Femur (tissue), 1 donor: ENCODE data around the gene OSBP.
A peak's percentile ranks its signal among the peaks of the same experiment; 100 is the strongest.

ENCODE experiments used
- DNase-seq: peaks from one replicate; pipeline ENCODE4 v3.0.0-alpha.2; 2017

OSBP gene

DNA sequence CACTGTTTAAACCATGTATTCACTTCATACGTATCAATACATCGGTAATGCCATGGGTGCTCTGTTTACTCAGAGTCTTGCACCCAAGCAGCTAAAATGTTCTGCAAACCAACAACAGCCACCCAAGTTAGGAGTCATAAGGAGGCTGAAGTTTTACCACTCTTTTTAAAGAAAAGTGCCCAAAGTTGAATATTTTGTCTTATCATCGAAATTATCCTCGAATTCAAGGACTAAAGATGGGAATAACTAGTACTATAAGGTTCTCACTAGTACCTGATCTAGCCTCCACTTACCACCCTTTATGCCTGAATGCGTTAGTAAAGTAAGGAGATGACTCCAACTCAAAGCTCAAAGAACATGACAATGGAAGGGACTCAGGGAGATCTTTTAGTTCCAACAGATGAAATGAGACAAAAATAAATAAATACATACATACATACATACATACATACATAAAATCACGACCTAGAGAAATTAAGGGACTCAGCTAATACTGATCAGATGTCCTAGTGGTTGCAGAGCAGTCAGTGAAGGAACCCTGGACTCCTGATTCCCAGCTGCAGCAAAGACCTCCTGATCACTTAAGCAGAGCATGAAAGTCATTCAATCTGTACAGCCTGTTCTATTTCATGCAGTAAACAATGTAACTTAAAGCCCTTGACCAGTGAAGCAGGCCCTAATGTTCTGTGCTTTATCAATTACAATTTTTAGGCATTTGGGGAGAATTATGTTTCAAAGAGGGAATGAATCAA, 7.7 kb downstream of the OSBP start:
- no peak for DNase-seq

DNA sequence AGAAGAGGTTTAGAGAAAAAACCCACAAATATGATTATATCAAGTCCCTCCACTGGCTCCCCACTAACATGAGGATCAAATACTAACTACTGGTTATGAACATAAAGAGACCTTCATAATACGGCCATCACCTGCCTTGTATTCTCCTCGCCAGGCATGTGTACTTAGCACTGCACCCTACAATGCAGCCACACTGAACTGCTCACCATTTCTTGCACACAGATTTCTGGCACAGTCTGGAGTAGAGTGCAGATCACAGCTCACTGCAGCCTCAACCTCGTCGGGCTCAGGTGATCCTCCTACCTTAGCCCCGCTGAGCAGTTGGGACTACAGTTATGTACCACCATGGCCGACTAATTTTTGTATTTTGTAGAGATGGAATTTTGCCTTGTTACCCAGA, 13.1 kb downstream of the OSBP start:
- DNase-seq: no peak

GRCh38 chr11:59601788-59602187, 13.8 kb downstream of the OSBP start:
- DNase-seq: no peak

GRCh38 chr11:59600636-59601035, 14.9 kb downstream of the OSBP start:
- no peak for DNase-seq

GRCh38 chr11:59600234-59600633, 15.3 kb downstream of the OSBP start:
- no peak for DNase-seq

GRCh38 chr11:59598961-59599360, 16.6 kb downstream of the OSBP start:
- no peak for DNase-seq

DNA sequence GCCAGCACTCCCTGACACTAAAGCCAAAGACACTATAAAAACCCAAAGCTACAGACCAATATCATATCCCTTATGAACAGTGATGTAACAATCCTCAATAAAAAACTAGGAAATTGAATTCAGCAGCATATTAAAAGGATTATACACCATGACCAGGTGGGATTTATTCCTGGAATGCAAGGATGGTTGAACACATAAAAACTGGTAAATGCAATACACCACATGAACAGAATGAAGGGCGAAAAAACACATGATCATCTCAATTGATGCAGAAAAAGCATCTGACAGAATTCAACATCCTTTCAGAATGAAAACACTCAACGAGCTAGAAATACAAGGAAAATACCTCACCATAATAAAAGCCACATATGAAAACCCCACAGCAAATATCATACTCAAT, 31.3 kb downstream of the OSBP start:
- no peak for DNase-seq

GRCh38 chr11:59582006-59582405, 33.6 kb downstream of the OSBP start:
- DNase-seq: no peak

DNA sequence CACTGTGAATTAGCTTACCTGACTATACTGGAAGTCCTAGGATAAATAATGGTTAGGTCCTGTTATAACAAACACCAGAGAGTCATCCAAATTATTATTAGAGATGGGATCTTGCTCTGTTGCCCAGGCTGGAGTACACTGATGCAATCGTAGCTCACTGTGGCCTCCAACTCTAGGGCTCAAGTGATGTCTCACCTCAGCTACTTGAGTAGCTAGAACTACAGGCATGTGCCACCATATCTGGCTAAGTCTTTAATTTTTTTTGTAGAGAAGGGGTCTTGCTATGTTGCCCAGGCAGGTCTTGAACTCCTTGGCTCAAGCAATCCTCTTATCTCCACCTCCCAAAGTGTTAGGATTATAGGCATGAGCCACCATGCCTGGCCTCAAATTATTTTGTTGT, 37.2 kb downstream of the OSBP start:
- DNase-seq: no peak

DNA sequence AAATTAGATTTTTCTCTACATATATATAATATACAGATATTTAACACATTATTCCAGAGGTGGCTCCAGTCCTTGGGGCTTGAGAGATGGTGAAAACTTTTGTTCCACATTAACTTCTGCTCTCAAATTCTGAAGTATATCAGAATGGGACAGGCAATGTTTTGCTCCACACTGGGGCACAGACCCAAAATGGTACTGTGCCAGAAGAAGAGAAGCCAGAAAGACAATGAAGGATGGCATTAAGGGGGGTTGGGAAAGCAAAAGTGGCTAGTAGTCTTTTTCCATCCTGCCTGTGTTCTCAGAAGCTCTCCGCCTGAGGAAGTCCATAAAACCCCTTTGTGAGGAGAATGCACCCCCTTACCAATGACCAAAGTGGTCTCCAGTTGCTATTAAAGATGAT, 40.1 kb downstream of the OSBP start:
- DNase-seq: no peak

DNA sequence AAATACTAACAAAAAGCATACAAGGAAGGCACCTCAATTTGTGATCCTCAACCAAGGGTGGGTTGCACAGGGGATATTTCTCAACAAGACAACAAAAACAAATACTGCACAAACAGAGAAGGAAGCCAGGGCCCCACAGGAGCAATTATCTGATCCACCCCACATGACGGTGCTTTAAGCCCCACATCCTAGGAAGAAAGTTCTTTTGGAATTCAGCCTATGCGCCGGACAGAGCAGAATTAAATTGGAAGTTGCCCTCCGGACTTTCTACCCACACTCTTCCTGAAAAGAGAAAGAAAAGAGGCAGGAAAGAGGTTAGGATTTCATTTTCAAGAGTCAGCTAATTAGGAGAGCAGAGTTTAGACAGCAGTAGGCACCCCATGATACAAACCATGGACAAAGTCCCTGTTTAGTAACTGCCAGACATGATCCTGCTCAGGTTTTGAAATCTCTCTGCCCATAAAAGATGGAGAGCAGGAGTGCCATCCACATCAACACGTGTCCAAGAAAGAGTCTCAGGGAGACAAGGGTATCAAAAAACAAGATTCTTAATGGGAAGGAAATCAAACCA, 40.6 kb downstream of the OSBP start:
- DNase-seq: no peak

GRCh38 chr11:59574467-59574866, 41.1 kb downstream of the OSBP start:
- DNase-seq: no peak

- DNase-seq: no peak
Observed at GRCh38 chr11:59573216-59573615, 42.4 kb downstream of the OSBP start.

DNA sequence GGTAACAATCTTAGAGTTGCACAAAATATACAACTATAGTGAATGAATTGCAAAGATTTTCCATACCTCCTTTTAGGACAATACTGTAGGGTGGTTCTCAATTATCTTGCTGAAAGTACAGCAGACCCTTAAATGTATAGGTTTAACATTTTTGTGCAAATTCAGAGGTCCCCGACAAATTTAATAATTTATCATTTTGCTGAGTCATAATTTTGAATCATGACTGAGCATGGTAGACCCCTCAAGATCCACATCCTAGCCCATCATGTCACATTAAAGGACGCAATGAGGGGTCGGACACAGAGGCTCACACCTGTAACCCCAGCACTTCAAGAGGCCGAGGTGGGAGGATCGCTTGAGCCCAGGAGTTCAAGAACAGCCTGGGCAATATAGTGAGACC, 43.5 kb downstream of the OSBP start:
- no peak for DNase-seq

- DNase-seq: no peak
Observed at GRCh38 chr11:59562292-59562691, 53.3 kb downstream of the OSBP start.

DNA sequence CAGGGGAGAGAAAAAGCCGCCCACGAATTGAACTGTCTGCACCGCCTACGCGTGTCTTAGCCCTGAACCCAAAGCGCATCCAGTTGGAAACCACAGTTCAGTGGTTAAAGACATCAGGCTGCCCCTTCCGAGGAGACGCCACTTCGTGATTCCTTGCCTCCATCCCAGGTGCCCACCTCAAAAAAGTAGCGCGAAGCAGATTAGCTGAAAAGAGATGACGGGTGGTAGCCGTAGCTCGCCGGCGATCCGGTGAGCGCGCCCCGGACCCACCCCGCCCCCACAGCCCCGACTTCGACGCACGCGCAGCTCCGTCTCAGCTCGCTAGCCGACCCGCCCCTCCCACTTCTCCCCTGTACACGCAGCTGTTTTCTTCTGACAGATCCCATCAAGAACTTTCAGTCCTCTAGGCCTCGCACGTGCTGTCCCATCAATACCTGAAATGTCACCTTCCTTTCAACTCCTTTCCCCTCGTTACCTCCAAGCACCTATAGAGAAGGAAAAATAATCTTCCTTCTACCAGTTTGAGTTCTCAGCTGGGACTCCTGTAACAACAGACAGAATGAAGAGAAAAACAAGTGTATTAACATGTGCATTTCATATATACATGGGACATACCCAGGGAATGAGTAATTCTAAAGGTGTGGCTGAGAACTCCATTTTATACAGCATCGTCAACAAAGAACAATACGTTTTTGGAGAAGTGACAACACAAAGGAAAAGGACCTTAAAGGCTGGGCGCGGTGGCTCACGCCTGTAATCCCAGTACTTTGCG, 54.7 kb downstream of the OSBP start:
- peak; percentile 92 for DNase-seq

DNA sequence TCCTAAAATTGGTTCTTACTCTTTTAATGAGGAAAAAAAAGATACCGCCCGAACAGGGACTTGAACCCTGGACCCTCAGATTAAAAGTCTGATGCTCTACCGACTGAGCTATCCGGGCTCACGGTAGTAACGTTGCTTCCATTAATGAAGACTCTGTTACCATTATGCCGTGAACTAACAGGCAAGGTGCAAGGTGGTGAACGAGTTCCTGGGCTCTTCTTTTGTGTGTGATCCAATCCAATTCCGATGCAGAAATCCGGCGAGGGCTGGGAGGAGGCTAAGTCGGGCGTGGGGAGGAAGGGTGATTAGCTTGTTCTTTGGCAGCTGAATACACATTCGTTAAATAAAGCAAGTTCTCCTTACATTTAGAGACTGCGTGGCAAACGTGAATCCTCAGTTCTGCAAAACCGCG, 55.3 kb downstream of the OSBP start:
- DNase-seq: peak; percentile 87

GRCh38 chr11:59559886-59560285, 55.7 kb downstream of the OSBP start:
- no peak for DNase-seq

- no peak for DNase-seq
Observed at GRCh38 chr11:59558270-59558643, 57.3 kb downstream of the OSBP start.

- DNase-seq: no peak
Observed at GRCh38 chr11:59556917-59557348, 58.6 kb downstream of the OSBP start.

- DNase-seq: peak; percentile 84
Observed at GRCh38 chr11:59556115-59556916, 59.3 kb downstream of the OSBP start.

DNA sequence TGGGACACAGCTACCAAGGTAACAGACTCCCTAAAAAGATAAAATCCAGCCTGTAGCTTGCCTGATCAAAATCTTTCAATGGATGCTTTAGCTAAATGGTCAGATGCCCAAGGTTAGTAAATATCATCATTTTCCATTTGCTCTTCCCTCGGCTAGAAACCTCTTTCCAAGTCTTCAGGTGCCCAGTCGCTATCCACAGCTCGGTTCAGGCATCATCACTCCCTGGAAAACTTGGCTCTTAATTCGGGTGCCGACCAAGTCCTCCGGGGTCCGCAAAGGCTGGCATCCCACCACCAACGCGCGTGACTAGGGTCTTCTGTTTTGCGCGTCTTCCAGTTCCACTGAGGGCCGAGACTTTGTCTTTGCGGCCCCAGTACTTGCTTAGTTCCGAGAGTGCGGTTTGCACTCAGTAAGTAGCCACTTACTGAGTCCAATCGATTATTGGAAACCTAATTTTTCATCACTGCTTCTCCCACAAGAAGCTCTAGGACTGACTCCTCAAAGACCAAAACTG, 59.9 kb downstream of the OSBP start:
- peak; percentile 32 for DNase-seq

GRCh38 chr11:59553323-59553722, 62.3 kb downstream of the OSBP start:
- no peak for DNase-seq
